GM23248 (cell line): ENCODE data around the gene TTLL5. TPM values are rescaled to one million over a fixed set of nuclear protein-coding genes. Genes with fewer than 3 reads are reported as not detected.

Experiments
- DNase-seq: peaks from one replicate; pipeline ENCODE4 v3.0.0-alpha.2; 2015
- H2AFZ ChIP-seq: fragments of 200-600 bp; sonication (generic); 2 replicates; pipeline ENCODE4 v1.6.1; 2016; ENCODE audit warnings: antibody characterized with exemption
- H3F3A ChIP-seq: fragments of 200-600 bp; sonication (generic); 2 replicates; pipeline ENCODE4 v1.6.1; 2016; ENCODE audit warnings: mild to moderate bottlenecking, antibody characterized with exemption, mixed run types; ENCODE audit not compliant: insufficient read depth
- H3K27ac ChIP-seq: fragments of 200-600 bp; sonication (generic); 2 replicates; pipeline ENCODE4 v1.5.1; 2016; ENCODE audit warnings: mild to moderate bottlenecking
- H3K27me3 ChIP-seq: fragments of 200-600 bp; sonication (generic); replicated peaks from 2 replicates; pipeline ENCODE4 v1.6.1; 2016; ENCODE audit warnings: mild to moderate bottlenecking; ENCODE audit not compliant: insufficient read depth
- H3K36me3 ChIP-seq: fragments of 200-600 bp; sonication (generic); 2 replicates; pipeline ENCODE4 v1.6.1; 2016; ENCODE audit warnings: low read depth, mild to moderate bottlenecking
- H3K4me1 ChIP-seq: fragments of 200-600 bp; sonication (generic); 2 replicates; pipeline ENCODE4 v1.6.1; 2016; ENCODE audit warnings: mild to moderate bottlenecking; ENCODE audit not compliant: insufficient read depth
- H3K4me2 ChIP-seq: fragments of 200-600 bp; sonication (generic); one replicate; pipeline ENCODE4 v1.6.1; 2016; ENCODE audit warnings: mild to moderate bottlenecking; ENCODE audit not compliant: unreplicated experiment
- H3K4me3 ChIP-seq: fragments of 200-600 bp; sonication (generic); 2 replicates; pipeline ENCODE4 v1.5.1; 2016; ENCODE audit warnings: mild to moderate bottlenecking
- H3K79me2 ChIP-seq: fragments of 200-600 bp; sonication (generic); 2 replicates; pipeline ENCODE4 v1.6.1; 2016; ENCODE audit warnings: mild to moderate bottlenecking; ENCODE audit not compliant: insufficient read depth
- H3K9ac ChIP-seq: fragments of 200-600 bp; sonication (generic); 2 replicates; pipeline ENCODE4 v1.6.1; 2016; ENCODE audit warnings: mild to moderate bottlenecking
- H3K9me2 ChIP-seq: fragments of 200-600 bp; sonication (generic); 2 replicates; pipeline ENCODE4 v1.6.1; 2016; ENCODE audit warnings: mixed run types, mild to moderate bottlenecking, moderate library complexity; ENCODE audit not compliant: insufficient read depth
- H3K9me3 ChIP-seq: fragments of 200-600 bp; sonication (generic); one replicate; pipeline ENCODE4 v1.6.1; 2017; ENCODE audit warnings: low read depth
- H4K20me1 ChIP-seq: fragments of 200-600 bp; sonication (generic); 2 replicates; pipeline ENCODE4 v1.6.0; 2016; ENCODE audit not compliant: insufficient read depth
- EZH2 ChIP-seq: fragments of 200-600 bp; sonication (generic); IDR thresholded peaks from 2 replicates; pipeline ENCODE4 v1.6.1; 2018; ENCODE audit warnings: antibody characterized with exemption, mild to moderate bottlenecking; ENCODE audit not compliant: insufficient read depth, poor library complexity, severe bottlenecking
- EZH2phosphoT487 ChIP-seq: fragments of 200-600 bp; sonication (generic); IDR thresholded peaks from 2 replicates; pipeline ENCODE4 v1.6.1; 2018; ENCODE audit warnings: antibody characterized with exemption, moderate library complexity, mild to moderate bottlenecking, low read depth; ENCODE audit not compliant: insufficient read depth
- WGBS, 2 experiments: methylation state at CpG; one replicate each; pipeline ENCODE4 v1.1.6; 2015 to 2017; ENCODE audit warnings: low lambda C conversion rate in 2 of 2, low coverage in 1 of 2; ENCODE audit errors: missing lambda C conversion rate in 2 of 2; 5-methylcytosine and 5-hydroxymethylcytosine counted together
- in situ Hi-C: fragments of 300-500 bp; cut with MboI; formaldehyde crosslinking; loops from 2 replicates; pipeline ENCODE4 v1.15.0; 2020
- polyA plus RNA-seq: library from polyadenylated mRNA; unstranded; fragments of >200 nt; fragmentation: Nextera tagmentation; extraction: Ambion mirVana; gene quantifications from 2 replicates; pipeline ENCODE4 v1.2.1, GENCODE V29; 2016
- total RNA-seq: library from RNA; depleted of rRNA; stranded (reverse); fragments of >200 nt; shearing (Covaris generic); gene quantifications from 2 replicates; pipeline ENCODE4 v1.2.3, GENCODE V29; 2014

TTLL5 gene
- total and polyA plus RNA-seq, 2 experiments from 2014 or later: 14.6 to 17.8 TPM

GRCh38 chr14:75667099-75667765, 6.2 kb downstream of the TTLL5 start:
- WGBS, 2 experiments: 63 to 72% methylated on average over 2 of the region's 2 CpGs
- DNase-seq: no peak
- H3K4me3 ChIP-seq: no peak overlapping the region
- H3K27me3 ChIP-seq: no peaks in the 10 kb centered on the region
- no peaks in the 10 kb centered on the region for H3K9me2 ChIP-seq
- no peak overlapping the region for H3K27ac ChIP-seq
- no peaks in the 10 kb centered on the region for H4K20me1 ChIP-seq
- in situ Hi-C loops: no loop called here
- peaks cover 10% of the 10 kb centered on the region for H3K36me3 ChIP-seq
- H3K79me2 ChIP-seq: peaks cover 27% of the 10 kb centered on the region
- no peaks in the 10 kb centered on the region for H3F3A ChIP-seq
- no peak overlapping the region for H3K4me2 ChIP-seq
- H2AFZ ChIP-seq: no peak overlapping the region
- no peaks in the 10 kb centered on the region for H3K9me3 ChIP-seq
- peaks cover 3% of the 10 kb centered on the region; the same call in 1 of the 2 replicates for H3K4me1 ChIP-seq
- no peak for TF ChIP-seq EZH2
- TF ChIP-seq EZH2phosphoT487: no peak
- no peak overlapping the region for H3K9ac ChIP-seq

- Histone ChIP-seq H3K4me3 (no peak overlapping the region), H3K9me2 (no peaks in the 10 kb centered on the region), H3K9me3 (no peaks in the 10 kb centered on the region), H3K4me1 (no peaks in the 10 kb centered on the region), H2AFZ (no peak overlapping the region), H3K27ac (no peak overlapping the region), H4K20me1 (no peaks in the 10 kb centered on the region), H3K36me3 (peaks cover 11% of the 10 kb centered on the region), H3K9ac (no peak overlapping the region), H3F3A (no peaks in the 10 kb centered on the region), H3K27me3 (no peaks in the 10 kb centered on the region), H3K79me2 (peaks cover 8% of the 10 kb centered on the region; the same call in 1 of the 2 replicates), H3K4me2 (no peak overlapping the region)
- 97 to 100% methylated on average over 1 of the region's 1 CpG for WGBS, 2 experiments
- no peak for DNase-seq
- in situ Hi-C loops: no loop called here
- TF ChIP-seq EZH2phosphoT487: no peak
- TF ChIP-seq EZH2: no peak
Observed at GRCh38 chr14:75672605-75673192, 11.7 kb downstream of the TTLL5 start.

- no peak overlapping the region for H2AFZ ChIP-seq
- no peaks in the 10 kb centered on the region for H4K20me1 ChIP-seq
- TF ChIP-seq EZH2: no peak
- no peak for TF ChIP-seq EZH2phosphoT487
- DNase-seq: no peak
- in situ Hi-C loops: no loop called here
- H3K4me1 ChIP-seq: no peaks in the 10 kb centered on the region
- H3K79me2 ChIP-seq: peaks cover 8% of the 10 kb centered on the region; the same call in 1 of the 2 replicates
- H3K9me3 ChIP-seq: no peaks in the 10 kb centered on the region
- no peak overlapping the region for H3K4me2 ChIP-seq
- no peaks in the 10 kb centered on the region for H3K9me2 ChIP-seq
- no peak overlapping the region for H3K4me3 ChIP-seq
- no peak overlapping the region for H3K9ac ChIP-seq
- 93 to 98% methylated on average over 4 of the region's 4 CpGs for WGBS, 2 experiments
- H3K27ac ChIP-seq: no peak overlapping the region
- no peaks in the 10 kb centered on the region for H3F3A ChIP-seq
- H3K27me3 ChIP-seq: no peaks in the 10 kb centered on the region
- H3K36me3 ChIP-seq: peaks cover 11% of the 10 kb centered on the region
Observed at GRCh38 chr14:75673345-75674035, 12.4 kb downstream of the TTLL5 start.

GRCh38 chr14:75675265-75675960, 14.4 kb downstream of the TTLL5 start:
- H3K4me1 ChIP-seq: no peaks in the 10 kb centered on the region
- H3K36me3 ChIP-seq: 0 out of 2 replicates have a peak, but pooled peaks cover 3% of the 10 kb centered on the region
- no peaks in the 10 kb centered on the region for H3F3A ChIP-seq
- no peaks in the 10 kb centered on the region for H3K9me2 ChIP-seq
- TF ChIP-seq EZH2phosphoT487 (no peak), EZH2 (no peak)
- H3K9ac ChIP-seq: no peak overlapping the region
- no peak overlapping the region for H3K4me3 ChIP-seq
- in situ Hi-C loops: no loop called here
- no peaks in the 10 kb centered on the region for H4K20me1 ChIP-seq
- H2AFZ ChIP-seq: no peak overlapping the region
- no peaks in the 10 kb centered on the region for H3K27me3 ChIP-seq
- WGBS, 2 experiments: 94 to 98% methylated on average over 2 of the region's 2 CpGs
- no peak overlapping the region for H3K27ac ChIP-seq
- H3K79me2 ChIP-seq: peaks cover 8% of the 10 kb centered on the region; the same call in 1 of the 2 replicates
- no peaks in the 10 kb centered on the region for H3K9me3 ChIP-seq
- DNase-seq: no peak
- no peak overlapping the region for H3K4me2 ChIP-seq
